KMS-11 (cell line): Measurements from ENCODE around the gene DSTYK.

Experiments used
- H2AFZ ChIP-seq: fragments of 200-600 bp; sonication (generic); 2 replicates; pipeline ENCODE4 v1.6.1; 2016; ENCODE audit warnings: antibody characterized with exemption, mixed run types, low read depth
- H3K27ac ChIP-seq: fragments of 200-600 bp; sonication (generic); 2 replicates; pipeline ENCODE4 v1.6.1; 2016; ENCODE audit warnings: mild to moderate bottlenecking, mixed run types
- H3K27me3 ChIP-seq: fragments of 200-600 bp; sonication (generic); 2 replicates; pipeline ENCODE4 v1.6.1; 2017; ENCODE audit warnings: mild to moderate bottlenecking, low read depth, mixed run types, moderate library complexity; ENCODE audit not compliant: insufficient read depth
- H3K36me3 ChIP-seq: fragments of 200-600 bp; sonication (generic); 2 replicates; pipeline ENCODE4 v1.6.1; 2017; ENCODE audit warnings: mild to moderate bottlenecking, mixed run types; ENCODE audit not compliant: insufficient read depth
- H3K4me1 ChIP-seq: fragments of 200-600 bp; sonication (generic); 2 replicates; pipeline ENCODE4 v1.6.1; 2016; ENCODE audit warnings: mild to moderate bottlenecking, low read depth, mixed run types; ENCODE audit not compliant: poor library complexity, severe bottlenecking
- H3K4me2 ChIP-seq: fragments of 200-600 bp; sonication (generic); 2 replicates; pipeline ENCODE4 v1.7.0; 2016; ENCODE audit warnings: mild to moderate bottlenecking, mixed run types
- H3K4me3 ChIP-seq: fragments of 200-600 bp; sonication (generic); IDR thresholded peaks from 2 replicates; pipeline ENCODE4 v1.6.1; 2017; ENCODE audit warnings: low read depth, low read length, mixed read lengths; ENCODE audit not compliant: insufficient read depth
- H3K79me2 ChIP-seq: fragments of 200-600 bp; sonication (generic); 2 replicates; pipeline ENCODE4 v1.6.1; 2016; ENCODE audit warnings: low read depth, mixed run types; ENCODE audit not compliant: insufficient read depth
- H3K9ac ChIP-seq: fragments of 200-600 bp; sonication (generic); 2 replicates; pipeline ENCODE4 v1.6.1; 2016; ENCODE audit warnings: mild to moderate bottlenecking, mixed run types
- H4K20me1 ChIP-seq: fragments of 200-600 bp; sonication (generic); 2 replicates; pipeline ENCODE4 v1.6.1; 2016; ENCODE audit warnings: mild to moderate bottlenecking, mixed run types; ENCODE audit not compliant: insufficient read depth
- TF ChIP-seq, protein P1 (sequence below): fragments of 200-600 bp; sonication (generic); conservative IDR thresholded peaks from 2 replicates; pipeline ENCODE4 v1.6.1; 2017; ENCODE audit warnings: low read depth, mild to moderate bottlenecking, antibody characterized with exemption, low read length, moderate library complexity, mixed read lengths

DSTYK gene

DNA sequence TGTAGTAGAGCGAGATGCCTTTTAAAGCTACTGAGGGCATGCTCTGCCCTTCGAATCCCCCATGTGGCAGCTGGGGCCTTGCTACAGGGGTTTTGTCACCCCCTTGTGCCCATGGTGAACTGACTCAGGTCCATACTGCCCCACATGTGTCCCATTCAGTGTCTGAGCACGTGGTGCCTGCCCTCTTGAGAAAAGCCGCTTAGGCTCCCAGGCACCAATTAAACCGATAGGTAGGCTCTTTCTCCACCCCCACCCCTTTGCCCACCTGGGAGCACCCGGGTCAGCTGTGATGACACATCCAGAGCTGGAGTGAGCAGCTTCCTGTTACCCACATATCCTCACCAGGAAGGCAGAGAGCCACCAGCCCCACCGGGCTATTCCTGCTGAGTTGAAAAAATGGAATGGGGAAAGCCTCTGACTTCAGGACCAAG, 46.8 kb upstream of the DSTYK start:
- TF ChIP-seq, protein P1, sequence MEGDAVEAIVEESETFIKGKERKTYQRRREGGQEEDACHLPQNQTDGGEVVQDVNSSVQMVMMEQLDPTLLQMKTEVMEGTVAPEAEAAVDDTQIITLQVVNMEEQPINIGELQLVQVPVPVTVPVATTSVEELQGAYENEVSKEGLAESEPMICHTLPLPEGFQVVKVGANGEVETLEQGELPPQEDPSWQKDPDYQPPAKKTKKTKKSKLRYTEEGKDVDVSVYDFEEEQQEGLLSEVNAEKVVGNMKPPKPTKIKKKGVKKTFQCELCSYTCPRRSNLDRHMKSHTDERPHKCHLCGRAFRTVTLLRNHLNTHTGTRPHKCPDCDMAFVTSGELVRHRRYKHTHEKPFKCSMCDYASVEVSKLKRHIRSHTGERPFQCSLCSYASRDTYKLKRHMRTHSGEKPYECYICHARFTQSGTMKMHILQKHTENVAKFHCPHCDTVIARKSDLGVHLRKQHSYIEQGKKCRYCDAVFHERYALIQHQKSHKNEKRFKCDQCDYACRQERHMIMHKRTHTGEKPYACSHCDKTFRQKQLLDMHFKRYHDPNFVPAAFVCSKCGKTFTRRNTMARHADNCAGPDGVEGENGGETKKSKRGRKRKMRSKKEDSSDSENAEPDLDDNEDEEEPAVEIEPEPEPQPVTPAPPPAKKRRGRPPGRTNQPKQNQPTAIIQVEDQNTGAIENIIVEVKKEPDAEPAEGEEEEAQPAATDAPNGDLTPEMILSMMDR, result no peak
- H3K4me2 ChIP-seq, result peak overlapping the region; percentile 84
- H3K9ac ChIP-seq, result peak overlapping the region; percentile 40; the same call in 1 of the 2 replicates
- H3K4me3 ChIP-seq, result no peak overlapping the region
- H3K4me1 ChIP-seq, result peaks cover 94% of the 10 kb centered on the region
- peak overlapping the region; percentile 73 for H3K27ac ChIP-seq
- H4K20me1 ChIP-seq, result no peaks in the 10 kb centered on the region
- H3K27me3 ChIP-seq, result no peaks in the 10 kb centered on the region
- H2AFZ ChIP-seq, result peak overlapping the region; percentile 8; the same call in 1 of the 2 replicates
- H3K36me3 ChIP-seq, result no peaks in the 10 kb centered on the region
- no peaks in the 10 kb centered on the region; the same call in 1 of the 2 replicates for H3K79me2 ChIP-seq

DNA sequence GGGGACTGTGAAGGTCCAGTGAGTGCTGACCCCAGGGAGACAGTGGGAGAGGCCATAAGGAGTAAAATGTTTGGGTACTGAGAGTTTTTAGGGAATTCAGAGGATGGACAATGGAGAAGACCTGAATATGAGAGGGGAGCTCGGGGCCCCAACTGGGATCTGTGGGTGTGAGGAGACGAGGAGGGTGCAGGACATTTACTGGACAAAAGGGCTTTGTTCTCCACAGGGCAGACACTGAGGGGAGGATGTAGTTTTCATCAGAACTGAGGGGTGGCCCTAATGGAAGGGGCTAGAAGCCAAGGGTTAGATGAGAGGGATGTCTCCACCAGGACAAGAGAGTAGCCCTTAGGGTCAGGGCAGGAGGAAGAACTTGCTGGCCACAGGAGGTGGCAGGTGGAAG, 46.2 kb upstream of the DSTYK start:
- Histone ChIP-seq H3K4me1 (peaks cover 94% of the 10 kb centered on the region), H3K36me3 (no peaks in the 10 kb centered on the region), H3K4me2 (peak overlapping the region; percentile 84; the same call in 1 of the 2 replicates), H2AFZ (no peak overlapping the region), H3K27me3 (no peaks in the 10 kb centered on the region), H3K27ac (no peak overlapping the region; the same call in 1 of the 2 replicates), H3K9ac (no peak overlapping the region), H3K79me2 (no peaks in the 10 kb centered on the region; the same call in 1 of the 2 replicates), H3K4me3 (no peak overlapping the region), H4K20me1 (no peaks in the 10 kb centered on the region)
- TF ChIP-seq, protein P1, result no peak

DNA sequence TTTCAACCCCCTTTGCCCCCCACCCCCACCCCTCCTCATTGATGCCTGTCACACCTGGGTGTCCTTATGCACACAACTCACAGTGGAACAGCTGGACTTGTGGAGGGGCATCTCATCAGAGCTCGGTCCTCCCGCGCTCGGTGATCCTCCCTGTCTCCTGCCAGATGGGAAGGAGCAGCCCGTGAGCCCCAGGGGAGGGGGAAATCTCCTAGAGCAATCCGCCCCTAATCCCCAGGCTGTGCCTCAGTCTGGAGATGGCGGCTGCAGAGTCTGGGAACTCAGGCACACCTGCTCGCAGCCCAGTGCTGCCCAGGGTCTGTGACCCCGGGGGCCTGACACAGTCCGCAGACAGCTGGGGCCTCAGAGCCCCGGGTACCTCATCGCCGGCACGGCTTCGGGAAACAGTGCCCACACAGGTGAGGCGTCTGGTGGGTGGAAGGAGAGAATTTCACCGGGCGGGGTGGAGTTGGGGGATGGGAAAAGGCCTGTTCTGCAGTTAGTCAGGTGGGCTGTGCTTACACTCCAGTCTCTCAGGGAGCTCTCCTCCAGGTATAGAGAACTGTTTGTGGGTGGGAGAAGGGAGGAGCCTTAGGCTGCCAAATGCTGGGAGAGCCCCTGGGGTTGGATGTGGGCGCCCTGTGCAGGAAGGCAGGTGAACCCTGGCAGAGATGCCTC, 45.6 kb upstream of the DSTYK start:
- no peaks in the 10 kb centered on the region; the same call in 1 of the 2 replicates for H3K79me2 ChIP-seq
- H3K27ac ChIP-seq, result no peak overlapping the region
- peaks cover 94% of the 10 kb centered on the region for H3K4me1 ChIP-seq
- H4K20me1 ChIP-seq, result no peaks in the 10 kb centered on the region
- no peak overlapping the region for H3K4me3 ChIP-seq
- H3K4me2 ChIP-seq, result peak overlapping the region; percentile 84; the same call in 1 of the 2 replicates
- TF ChIP-seq, protein P1, result no peak
- H3K9ac ChIP-seq, result no peak overlapping the region
- no peaks in the 10 kb centered on the region for H3K36me3 ChIP-seq
- no peaks in the 10 kb centered on the region for H3K27me3 ChIP-seq
- H2AFZ ChIP-seq, result no peak overlapping the region

DNA sequence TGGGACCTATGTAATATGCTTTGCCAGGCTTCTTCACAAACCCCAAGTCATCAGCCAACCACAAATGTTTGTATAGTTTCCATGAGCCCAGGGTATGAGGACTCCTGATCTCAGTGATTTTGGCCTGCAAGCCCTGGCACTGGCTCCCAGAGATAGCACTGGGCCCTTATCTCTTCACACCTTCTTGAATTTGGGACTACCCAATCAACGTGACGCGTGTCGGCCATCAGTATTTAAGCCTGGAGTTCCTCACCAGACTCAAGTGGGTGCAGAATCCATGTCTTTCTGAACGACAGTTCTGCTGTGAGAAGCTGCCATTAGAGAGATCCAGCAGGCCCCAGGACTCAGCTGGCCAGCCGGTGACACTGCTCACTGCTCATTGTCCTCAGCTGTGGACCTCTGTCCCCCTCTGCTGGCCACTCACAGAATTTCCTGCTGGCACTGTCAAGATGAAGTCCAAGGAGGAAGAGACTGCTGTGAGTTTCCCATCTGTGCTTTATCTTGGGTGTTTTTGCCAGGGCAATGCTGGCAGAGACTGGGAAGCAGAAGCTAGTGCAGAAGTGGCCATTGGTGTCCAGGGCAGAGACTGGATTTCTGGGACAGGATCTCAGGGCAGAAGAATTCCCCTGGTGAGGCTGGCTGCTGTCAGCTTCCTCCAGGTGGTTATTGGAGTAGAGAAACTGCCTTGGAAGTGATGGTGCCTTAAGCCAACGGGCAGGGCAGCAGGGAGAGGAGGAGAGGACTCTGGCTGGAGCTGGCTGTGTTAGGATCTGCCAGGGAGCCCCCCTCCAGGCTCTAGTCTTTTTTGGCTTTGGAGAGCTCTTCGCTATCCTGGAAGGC, 44.7 kb upstream of the DSTYK start:
- Histone ChIP-seq H3K27me3 (no peaks in the 10 kb centered on the region), H3K9ac (no peak overlapping the region), H2AFZ (no peak overlapping the region), H3K4me2 (peak overlapping the region; percentile 62), H4K20me1 (no peaks in the 10 kb centered on the region), H3K79me2 (no peaks in the 10 kb centered on the region; the same call in 1 of the 2 replicates), H3K4me3 (no peak overlapping the region), H3K4me1 (peaks cover 94% of the 10 kb centered on the region), H3K36me3 (no peaks in the 10 kb centered on the region), H3K27ac (no peak overlapping the region)
- TF ChIP-seq, protein P1, result peak; percentile 99
